A549 (cell line): ENCODE data around the gene RASA3. TPM values are rescaled to one million over a fixed set of nuclear protein-coding genes. Genes with fewer than 3 reads are reported as not detected.
"Not testable (repeated sequence)": the region's sequence is repeated elsewhere in the genome, so short reads cannot be mapped to it uniquely, and the experiment has no call there.

Experiments
- ATAC-seq, 2 experiments: fragments of 200-7000 bp in 1 of 2; fragments of >200 bp in 1 of 2; cut with Nextera tagmentation in 1 of 2; cut with Tn5 transposase in 1 of 2; 3 replicates each; pipeline versions ENCODE4 v1.8.0 to v1.9.1; 2018 to 2020; ENCODE audit warnings: mild to moderate bottlenecking in 1 of 2, moderate library complexity in 1 of 2
- CTCF ChIA-PET: fragments of 300-600 bp; sonication (Branson Sonifier 250); formaldehyde crosslinking; extraction: SDS; loops from one replicate; lab custom pipeline; 2021; ENCODE audit warnings: antibody characterized with exemption, inconsistent platforms; lab: Yijun Ruan, JAX
- POLR2A ChIA-PET: fragments of 350-600 bp; formaldehyde crosslinking; extraction: SDS; loops from one replicate; lab custom pipeline; 2021; ENCODE audit warnings: antibody characterized with exemption, inconsistent platforms; lab: Yijun Ruan, JAX
- DNase-seq, 2 experiments: peaks; one replicate each; pipeline versions ENCODE4 v3.0.0 to v3.0.0-alpha.2; 2011 to 2016; ENCODE audit warnings: low read depth in 1 of 2, low spot score in 1 of 2
- FAIRE-seq: peaks from 2 replicates; lab custom pipeline; 2011; peaks lifted over from hg19 to GRCh38; lab: Jason Lieb, UNC
- H3K27ac ChIP-seq, 2 experiments: fragments of >200 bp; sonication (Bioruptor Twin); formaldehyde crosslinking; 3 replicates each; pipeline ENCODE4 v1.5.1; 2016 to 2017
- H3K4me1 ChIP-seq: fragments of >200 bp; sonication (Bioruptor Twin); formaldehyde crosslinking; 3 replicates; pipeline ENCODE4 v1.6.1; 2016
- H3K4me2 ChIP-seq: fragments of >200 bp; sonication (Bioruptor Twin); formaldehyde crosslinking; 3 replicates; pipeline ENCODE4 v1.6.1; 2016
- H3K4me3 ChIP-seq: fragments of >200 bp; sonication (Bioruptor Twin); formaldehyde crosslinking; 3 replicates; pipeline ENCODE4 v1.5.1; 2016
- H3K9me3 ChIP-seq: fragments of >200 bp; sonication (Bioruptor Twin); formaldehyde crosslinking; 3 replicates; pipeline ENCODE4 v1.6.1; 2016
- BHLHE40 ChIP-seq: IDR thresholded peaks from 2 replicates; pipeline ENCODE4 v1.6.1; 2012; ENCODE audit warnings: low read depth, low read length, inconsistent platforms
- CBX2 ChIP-seq: fragments of 200-600 bp; sonication (generic); IDR thresholded peaks from 2 replicates; pipeline ENCODE4 v1.6.1; 2016; ENCODE audit warnings: low read depth, mild to moderate bottlenecking, borderline replicate concordance
- CHD2 ChIP-seq: fragments of 150-350 bp; IDR thresholded peaks from 2 replicates; pipeline ENCODE4 v1.6.1; 2014; ENCODE audit warnings: low read length; ENCODE audit not compliant: partially characterized antibody
- EHF ChIP-seq: fragments of 250-450 bp; sonication (Bioruptor Pico); IDR thresholded peaks from 2 replicates; pipeline ENCODE4 v1.5.0; 2020; ENCODE audit warnings: mild to moderate bottlenecking
- EHMT2 ChIP-seq: fragments of 200-600 bp; sonication (generic); IDR thresholded peaks from 2 replicates; pipeline ENCODE4 v1.6.1; 2016; ENCODE audit warnings: antibody characterized with exemption, low read depth, mild to moderate bottlenecking, moderate library complexity
- EP300 ChIP-seq, 2 experiments: fragments of >200 bp; sonication (Bioruptor Twin); formaldehyde crosslinking; IDR thresholded peaks; 2 replicates in 1 of 2; 3 replicates in 1 of 2; pipeline ENCODE4 v1.6.1; 2016 to 2017
- ESRRA ChIP-seq: fragments of 150-350 bp; IDR thresholded peaks from 2 replicates; pipeline ENCODE4 v1.6.1; 2014; ENCODE audit warnings: mild to moderate bottlenecking, low read length, borderline replicate concordance
- HES2 ChIP-seq: fragments of >200 bp; sonication (Bioruptor Twin); formaldehyde crosslinking; IDR thresholded peaks from 2 replicates; pipeline ENCODE4 v1.6.1; 2016
- HEYL ChIP-seq: fragments of 250-450 bp; sonication (Bioruptor Pico); IDR thresholded peaks from 2 replicates; pipeline ENCODE4 v1.8.0; 2021; ENCODE audit warnings: mild to moderate bottlenecking, moderate library complexity
- JUN ChIP-seq, 2 experiments: fragments of >200 bp; sonication (Bioruptor Twin); formaldehyde crosslinking; IDR thresholded peaks; 2 replicates in 1 of 2; 3 replicates in 1 of 2; pipeline ENCODE4 v1.6.1; 2016 to 2017
- JUNB ChIP-seq: fragments of >200 bp; sonication (Bioruptor Twin); formaldehyde crosslinking; IDR thresholded peaks from 2 replicates; pipeline ENCODE4 v1.6.1; 2016
- PHF8 ChIP-seq: fragments of 200-600 bp; sonication (generic); IDR thresholded peaks from 2 replicates; pipeline ENCODE4 v1.6.1; 2016; ENCODE audit warnings: low read depth, mild to moderate bottlenecking, antibody characterized with exemption, moderate library complexity, borderline replicate concordance
- RARB ChIP-seq: fragments of 250-450 bp; sonication (Bioruptor Pico); IDR thresholded peaks from 2 replicates; pipeline ENCODE4 v1.8.0; 2021; ENCODE audit warnings: mild to moderate bottlenecking, moderate library complexity
- SREBF2 ChIP-seq: fragments of 450-650 bp; IDR thresholded peaks from 2 replicates; pipeline ENCODE4 v1.6.1; 2014; ENCODE audit warnings: mild to moderate bottlenecking, moderate library complexity
- ZC3H11A ChIP-seq: fragments of 450-650 bp; IDR thresholded peaks from 2 replicates; pipeline ENCODE4 v1.6.1; 2014; ENCODE audit warnings: antibody characterized with exemption, mild to moderate bottlenecking
- ZSCAN20 ChIP-seq: fragments of 250-450 bp; sonication (Bioruptor Pico); IDR thresholded peaks from 2 replicates; pipeline ENCODE4 v1.8.0; 2022; ENCODE audit warnings: mild to moderate bottlenecking, moderate library complexity
- WGBS: methylation state at CpG from one replicate; pipeline ENCODE4 v1.1.6; 2017; ENCODE audit errors: missing lambda C conversion rate; 5-methylcytosine and 5-hydroxymethylcytosine counted together
- polyA plus RNA-seq, 4 experiments: library from polyadenylated mRNA; depleted of rRNA in 3 of 4; stranded (reverse); fragments of >200 nt; fragmentation: RNase III in 1 of 4; extraction: RNeasy Plus Mini Kit Qiagen cat#74134 plus additional on column Dnase treatment in 1 of 4; gene quantifications; 2 replicates in 3 of 4; 3 replicates in 1 of 4; pipeline ENCODE4 v1.2.3, GENCODE V29; 2011 to 2017
- TF ChIP-seq, protein P1 (sequence below): IDR thresholded peaks from 2 replicates; pipeline ENCODE4 v1.6.1; 2012
- TF ChIP-seq, protein P2 (sequence below): IDR thresholded peaks from 2 replicates; pipeline ENCODE4 v1.6.1; 2012; ENCODE audit warnings: low read depth, borderline replicate concordance
- TF ChIP-seq, protein P3 (sequence below): fragments of >200 bp; sonication (Bioruptor Twin); formaldehyde crosslinking; IDR thresholded peaks from 3 replicates; pipeline ENCODE4 v1.5.1; 2016
- TF ChIP-seq, protein P4 (sequence below): fragments of 450-650 bp; IDR thresholded peaks from 2 replicates; pipeline ENCODE4 v1.6.1; 2014; ENCODE audit warnings: antibody characterized with exemption

Gene RASA3
- polyA plus RNA-seq, 2 of the 4 experiments (the other 2 are of a cell fraction), result 4.3 to 7.6 TPM

- H3K9me3 ChIP-seq, result no peaks in the 10 kb centered on the region
- ATAC-seq (no peak), FAIRE-seq (no peak), DNase-seq (no peak)
- no peak overlapping the region for H3K4me2 ChIP-seq
- TF ChIP-seq EHMT2, result no peak
- no peak for TF ChIP-seq CBX2
- no peak for TF ChIP-seq PHF8
- TF ChIP-seq HES2, result no peak
- TF ChIP-seq RARB, result no peak
- TF ChIP-seq, protein P1, sequence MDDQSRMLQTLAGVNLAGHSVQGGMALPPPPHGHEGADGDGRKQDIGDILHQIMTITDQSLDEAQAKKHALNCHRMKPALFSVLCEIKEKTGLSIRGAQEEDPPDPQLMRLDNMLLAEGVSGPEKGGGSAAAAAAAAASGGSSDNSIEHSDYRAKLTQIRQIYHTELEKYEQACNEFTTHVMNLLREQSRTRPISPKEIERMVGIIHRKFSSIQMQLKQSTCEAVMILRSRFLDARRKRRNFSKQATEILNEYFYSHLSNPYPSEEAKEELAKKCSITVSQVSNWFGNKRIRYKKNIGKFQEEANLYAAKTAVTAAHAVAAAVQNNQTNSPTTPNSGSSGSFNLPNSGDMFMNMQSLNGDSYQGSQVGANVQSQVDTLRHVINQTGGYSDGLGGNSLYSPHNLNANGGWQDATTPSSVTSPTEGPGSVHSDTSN, result no peak
- TF ChIP-seq, protein P2, sequence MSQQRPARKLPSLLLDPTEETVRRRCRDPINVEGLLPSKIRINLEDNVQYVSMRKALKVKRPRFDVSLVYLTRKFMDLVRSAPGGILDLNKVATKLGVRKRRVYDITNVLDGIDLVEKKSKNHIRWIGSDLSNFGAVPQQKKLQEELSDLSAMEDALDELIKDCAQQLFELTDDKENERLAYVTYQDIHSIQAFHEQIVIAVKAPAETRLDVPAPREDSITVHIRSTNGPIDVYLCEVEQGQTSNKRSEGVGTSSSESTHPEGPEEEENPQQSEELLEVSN, result no peak
- no peak for TF ChIP-seq CHD2
- no peak for TF ChIP-seq HEYL (CRISPR knock-in tag)
- no peak for TF ChIP-seq BHLHE40
- no peak for TF ChIP-seq JUN (IDR thresholded peaks at IDR 0.05)
- no peak for TF ChIP-seq JUNB
- no peak for TF ChIP-seq EP300 (IDR thresholded peaks at IDR 0.05)
- no peak for TF ChIP-seq SREBF2
- TF ChIP-seq EHF, result no peak
- TF ChIP-seq, protein P3, sequence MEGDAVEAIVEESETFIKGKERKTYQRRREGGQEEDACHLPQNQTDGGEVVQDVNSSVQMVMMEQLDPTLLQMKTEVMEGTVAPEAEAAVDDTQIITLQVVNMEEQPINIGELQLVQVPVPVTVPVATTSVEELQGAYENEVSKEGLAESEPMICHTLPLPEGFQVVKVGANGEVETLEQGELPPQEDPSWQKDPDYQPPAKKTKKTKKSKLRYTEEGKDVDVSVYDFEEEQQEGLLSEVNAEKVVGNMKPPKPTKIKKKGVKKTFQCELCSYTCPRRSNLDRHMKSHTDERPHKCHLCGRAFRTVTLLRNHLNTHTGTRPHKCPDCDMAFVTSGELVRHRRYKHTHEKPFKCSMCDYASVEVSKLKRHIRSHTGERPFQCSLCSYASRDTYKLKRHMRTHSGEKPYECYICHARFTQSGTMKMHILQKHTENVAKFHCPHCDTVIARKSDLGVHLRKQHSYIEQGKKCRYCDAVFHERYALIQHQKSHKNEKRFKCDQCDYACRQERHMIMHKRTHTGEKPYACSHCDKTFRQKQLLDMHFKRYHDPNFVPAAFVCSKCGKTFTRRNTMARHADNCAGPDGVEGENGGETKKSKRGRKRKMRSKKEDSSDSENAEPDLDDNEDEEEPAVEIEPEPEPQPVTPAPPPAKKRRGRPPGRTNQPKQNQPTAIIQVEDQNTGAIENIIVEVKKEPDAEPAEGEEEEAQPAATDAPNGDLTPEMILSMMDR, result no peak
- TF ChIP-seq, protein P4, sequence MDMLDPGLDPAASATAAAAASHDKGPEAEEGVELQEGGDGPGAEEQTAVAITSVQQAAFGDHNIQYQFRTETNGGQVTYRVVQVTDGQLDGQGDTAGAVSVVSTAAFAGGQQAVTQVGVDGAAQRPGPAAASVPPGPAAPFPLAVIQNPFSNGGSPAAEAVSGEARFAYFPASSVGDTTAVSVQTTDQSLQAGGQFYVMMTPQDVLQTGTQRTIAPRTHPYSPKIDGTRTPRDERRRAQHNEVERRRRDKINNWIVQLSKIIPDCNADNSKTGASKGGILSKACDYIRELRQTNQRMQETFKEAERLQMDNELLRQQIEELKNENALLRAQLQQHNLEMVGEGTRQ, result no peak
- no peak for TF ChIP-seq ZC3H11A
- TF ChIP-seq ESRRA, result no peak
- TF ChIP-seq ZSCAN20, result no peak
- CTCF ChIA-PET, result no interaction called here
- POLR2A ChIA-PET, result no interaction called here
- no peak overlapping the region for H3K27ac ChIP-seq
- H3K4me1 ChIP-seq, result 0 out of 3 replicates have a peak, but pooled peaks cover 6% of the 10 kb centered on the region
- WGBS, result 84% methylated on average over 10 of the region's 21 CpGs
- no peak overlapping the region for H3K4me3 ChIP-seq
Observed at GRCh38 chr13:114134111-114134943, 1.9 kb upstream of the RASA3 start.

GRCh38 chr13:114133552-114133951 lies 1.1 kb upstream of the RASA3 start:
- not testable (repeated sequence) for H3K27ac ChIP-seq, H3K4me1 ChIP-seq, ATAC-seq

DNA sequence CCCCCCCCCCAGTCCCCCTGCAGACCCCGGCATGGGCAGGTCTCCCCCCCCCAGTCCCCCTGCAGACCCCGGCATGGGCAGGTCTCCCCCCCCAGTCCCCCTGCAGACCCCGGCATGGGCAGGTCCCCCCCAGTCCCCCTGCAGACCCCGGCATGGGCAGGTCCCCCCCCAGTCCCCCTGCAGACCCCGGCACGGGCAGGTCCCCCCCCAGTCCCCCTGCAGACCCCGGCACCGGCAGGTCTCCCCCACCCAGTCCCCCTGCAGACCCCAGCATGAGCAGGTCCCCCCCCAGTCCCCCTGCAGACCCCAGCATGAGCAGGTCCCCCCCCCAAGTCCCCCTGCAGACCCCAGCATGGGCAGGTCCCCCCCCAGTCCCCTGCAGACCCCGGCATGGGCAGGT lies 703 bp upstream of the RASA3 start:
- CTCF ChIA-PET, DNase-seq, ATAC-seq, H3K4me1 ChIP-seq, FAIRE-seq, H3K9me3 ChIP-seq: not testable (repeated sequence)
- WGBS, result no CpG with 5 or more reads among the region's 9 CpGs
- POLR2A ChIA-PET, result interaction anchor here (1.4 kb wide), 1 partner anchor 14 kb away, joined by 3 read pairs; no protein-coding TSS in a partner anchor
- Histone ChIP-seq H3K4me3 (peak overlapping the region; percentile 94; the same call in 2 of the 3 replicates), H3K27ac (peak overlapping the region; percentile 74 to 88; a peak in 4 of 6 replicates), H3K4me2 (peak overlapping the region; percentile 90)

More at GRCh38 chr13:114133552-114133951, 1.1 kb upstream of the RASA3 start:
- FAIRE-seq, POLR2A ChIA-PET, DNase-seq, H3K9me3 ChIP-seq, H3K4me2 ChIP-seq, H3K4me3 ChIP-seq, CTCF ChIA-PET: not testable (repeated sequence)
- 83% methylated on average over 1 of the region's 7 CpGs for WGBS
